ENCODE data around the gene SCN1A.
A peak's percentile ranks its signal among the peaks of the same experiment; 100 is the strongest.
"Not testable (repeated sequence)": the region's sequence is repeated elsewhere in the genome, so short reads cannot be mapped to it uniquely, and the experiment has no call there.

Gene SCN1A

DNA sequence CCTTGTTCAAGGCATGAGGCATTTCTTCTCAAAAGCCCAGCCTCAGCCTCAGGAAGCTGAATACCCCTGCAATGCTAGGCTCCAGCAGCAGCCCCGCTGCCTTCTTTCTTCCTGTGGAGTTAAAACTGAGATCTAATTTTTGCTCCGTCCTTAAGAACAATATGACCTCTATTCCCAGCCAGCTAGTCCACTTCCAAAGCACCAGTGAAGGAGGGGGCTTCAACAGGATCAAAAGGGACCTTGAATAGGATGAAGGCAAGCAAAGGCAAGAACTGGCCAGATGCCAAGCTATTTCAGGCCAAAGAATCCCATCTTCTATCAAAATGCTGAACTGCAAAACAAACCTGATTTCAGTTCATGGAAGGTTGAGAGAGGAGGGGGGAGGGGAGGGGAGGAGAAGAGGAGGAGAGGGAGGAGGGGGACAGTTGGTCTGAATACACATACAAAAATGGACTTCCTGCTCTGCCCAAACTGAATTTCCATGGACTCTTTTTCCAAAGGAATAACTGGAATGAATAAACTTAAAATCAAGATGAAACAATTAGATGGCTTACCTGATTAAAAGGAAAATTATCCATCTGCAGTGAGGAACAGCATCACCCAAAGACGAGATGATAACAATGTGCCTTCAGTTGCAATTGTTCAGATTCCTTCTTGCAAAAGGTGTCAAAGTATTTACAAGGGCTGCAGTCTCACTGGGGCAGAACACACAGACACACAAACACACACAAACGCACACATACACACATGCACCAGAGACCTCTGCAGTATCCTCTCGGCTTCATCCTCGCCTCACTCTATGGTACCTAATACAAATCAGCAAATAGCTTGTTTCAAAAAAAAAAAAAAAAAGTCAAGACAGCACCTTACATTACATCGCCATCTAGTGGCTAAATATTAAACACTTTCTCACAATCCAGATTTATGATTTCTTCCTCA is at the start of gene SCN1A:
Gene SCN1A, minus strand, starts transcription at position 804 of the 939 bp plus-strand sequence. CDS start 54,399 bp downstream, outside the sequence.
- DNase-seq (ENCODE audit: low spot score) = peak; percentile 57

DNA sequence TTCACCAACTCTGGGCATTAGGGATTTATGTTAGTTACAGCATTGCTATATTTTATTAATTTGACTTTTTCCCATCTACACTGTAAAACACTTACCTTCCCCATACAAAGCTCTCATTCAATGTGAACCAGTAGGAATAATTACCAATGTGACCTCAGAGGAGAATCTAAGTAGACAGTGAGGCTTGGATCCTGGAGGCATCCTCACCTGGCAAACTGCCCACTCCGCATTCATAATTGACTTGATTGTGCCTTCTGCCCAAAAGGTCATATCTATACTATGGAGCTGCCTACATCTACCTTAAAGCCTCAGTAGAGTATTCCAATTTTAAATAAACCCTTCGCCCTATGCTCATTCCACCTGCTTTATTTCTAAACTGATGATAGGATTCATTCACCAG is 45.4 kb upstream of the SCN1A start:
- DNase-seq (ENCODE audit: low spot score) = no peak

GRCh38 chr2:166171216-166171615 is 43.4 kb upstream of the SCN1A start:
- DNase-seq (ENCODE audit: low spot score) = no peak

DNA sequence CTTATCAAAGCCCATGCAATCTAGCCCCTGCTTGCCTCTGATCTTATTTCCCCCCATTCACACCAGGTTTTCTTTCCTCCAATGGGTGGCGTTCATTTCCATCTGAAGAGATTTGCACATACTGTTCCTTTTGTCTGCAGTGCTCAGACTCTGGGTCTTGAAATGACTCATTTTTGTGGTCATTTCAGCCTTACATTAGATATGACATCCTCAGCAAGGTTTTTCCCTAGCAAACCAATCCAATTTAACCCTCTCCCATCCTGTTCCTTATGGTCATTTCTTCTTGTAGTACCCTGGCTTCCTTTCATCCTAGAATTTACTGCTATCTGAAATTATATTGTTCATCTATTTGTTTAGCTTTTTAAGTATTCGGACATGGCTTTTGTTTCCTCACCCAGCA is 42.5 kb upstream of the SCN1A start:
- no peak for DNase-seq (ENCODE audit: low spot score)

GRCh38 chr2:166167449-166167848 is 39.6 kb upstream of the SCN1A start:
- no peak for DNase-seq (ENCODE audit: low spot score)

- DNase-seq (ENCODE audit: low spot score) = no peak
Observed at GRCh38 chr2:166163775-166164174, 36.0 kb upstream of the SCN1A start.

DNA sequence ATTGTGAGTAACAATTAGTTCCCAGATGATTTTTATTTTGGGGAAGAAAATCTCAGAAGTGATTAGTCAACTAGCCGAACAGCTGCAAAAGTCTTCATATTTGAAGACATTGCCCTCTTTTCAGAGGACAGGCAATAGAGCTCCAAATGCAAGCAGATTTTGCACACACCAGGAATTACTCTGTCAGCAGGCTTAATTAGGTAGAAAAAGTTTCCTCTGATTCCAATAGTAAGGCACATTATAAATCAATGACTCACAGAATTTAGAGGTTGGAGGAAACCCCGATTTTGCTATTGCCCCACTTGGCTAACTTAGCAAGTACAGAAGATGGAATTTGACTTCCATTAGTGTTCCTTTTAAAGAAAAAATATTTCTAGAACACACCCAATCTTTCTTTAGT is 30.7 kb upstream of the SCN1A start:
- no peak for DNase-seq (ENCODE audit: low spot score)

DNA sequence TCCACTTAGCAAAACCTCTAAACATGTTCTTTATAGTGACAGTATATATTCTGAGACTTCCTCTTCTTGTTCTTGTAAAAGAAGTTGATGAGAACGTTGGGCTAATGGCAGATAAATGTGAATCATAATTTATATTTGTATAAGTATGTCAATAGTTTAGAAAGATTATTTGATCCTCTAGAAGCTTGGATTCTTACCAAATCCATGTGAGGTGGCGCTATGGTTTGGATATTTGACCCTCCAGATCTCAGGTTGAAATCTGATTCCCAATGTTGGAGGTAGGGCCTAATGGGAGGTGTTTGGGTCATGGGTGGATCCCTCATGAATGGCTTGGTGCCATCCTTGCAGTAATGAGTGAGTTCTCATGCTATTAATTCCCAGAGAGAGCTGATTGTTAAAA is 29.8 kb upstream of the SCN1A start:
- DNase-seq (ENCODE audit: low spot score) = no peak

DNA sequence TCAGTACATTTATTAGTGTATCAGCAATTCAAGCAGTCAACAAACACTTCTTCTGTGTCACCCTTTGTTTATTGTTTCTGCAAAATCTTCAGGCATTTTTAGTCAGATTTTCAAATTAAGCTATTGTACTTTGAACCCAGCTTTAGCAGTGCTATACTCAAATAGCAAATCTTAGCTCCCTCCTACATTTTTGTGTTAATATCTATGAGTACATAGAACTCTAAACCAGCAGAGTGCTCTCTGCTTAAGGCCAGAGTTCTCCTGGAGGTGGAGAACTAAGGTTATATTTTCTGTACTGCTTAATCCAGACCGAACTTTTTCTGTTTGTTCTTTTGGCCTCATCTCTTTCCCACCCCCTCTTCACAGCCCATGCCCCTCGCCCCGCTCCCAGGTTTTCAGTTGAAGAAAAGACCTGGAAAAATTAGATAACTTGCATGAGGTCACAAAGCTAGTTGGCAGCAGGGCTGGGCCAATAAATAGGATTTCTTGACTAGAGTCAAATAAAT is 29.2 kb upstream of the SCN1A start:
- no peak for DNase-seq (ENCODE audit: low spot score)

- no peak for DNase-seq (ENCODE audit: low spot score)
Observed at GRCh38 chr2:166155589-166155988, 27.8 kb upstream of the SCN1A start.

- DNase-seq (ENCODE audit: low spot score) = no peak
Observed at GRCh38 chr2:166154685-166155338, 27.0 kb upstream of the SCN1A start.

GRCh38 chr2:166152064-166152463 is 24.2 kb upstream of the SCN1A start:
- DNase-seq (ENCODE audit: low spot score) = no peak

DNA sequence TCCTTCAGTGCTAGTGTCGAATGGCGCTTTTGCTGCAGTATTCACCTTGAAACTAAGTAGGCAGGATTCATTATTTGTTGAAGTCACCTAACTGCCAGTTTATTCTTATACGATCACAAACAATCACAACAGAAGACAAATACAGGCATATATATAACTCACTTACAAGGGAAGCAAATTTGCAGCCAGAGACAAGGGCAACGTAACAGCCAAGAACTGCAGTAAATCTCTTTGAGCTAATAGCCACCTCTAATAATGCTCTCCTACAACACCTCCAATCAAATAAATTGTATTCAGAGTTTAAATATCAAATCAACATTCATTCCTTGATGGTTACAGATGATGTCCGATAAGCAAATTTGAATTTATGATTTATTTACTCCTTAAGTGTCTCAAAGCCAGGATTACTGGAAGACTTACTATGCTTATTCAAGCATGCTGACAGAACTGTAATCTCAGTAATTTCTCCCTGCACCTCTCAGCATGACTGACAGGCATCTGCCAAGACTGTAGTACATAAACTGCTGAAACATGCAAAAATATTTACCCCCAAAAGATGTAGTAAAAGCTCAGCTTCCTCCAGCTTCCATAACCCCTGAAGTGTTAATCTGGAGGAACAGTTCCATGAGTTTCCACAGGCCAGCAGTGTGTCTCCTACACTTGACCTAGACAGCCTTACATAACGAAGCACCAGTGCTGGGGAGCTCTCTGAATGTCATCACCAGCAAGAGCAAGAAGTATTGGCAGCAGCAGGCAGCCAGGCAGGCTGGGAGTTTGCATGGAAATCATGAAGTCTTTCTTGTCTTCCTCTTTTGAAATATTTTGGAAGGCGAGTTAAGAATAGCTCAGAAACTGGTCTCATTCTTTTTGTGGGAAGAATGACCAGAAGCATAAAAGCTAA is 20.9 kb upstream of the SCN1A start:
- DNase-seq (ENCODE audit: low spot score) = no peak

- DNase-seq (ENCODE audit: low spot score) = no peak
Observed at GRCh38 chr2:166147883-166148282, 20.1 kb upstream of the SCN1A start.

DNA sequence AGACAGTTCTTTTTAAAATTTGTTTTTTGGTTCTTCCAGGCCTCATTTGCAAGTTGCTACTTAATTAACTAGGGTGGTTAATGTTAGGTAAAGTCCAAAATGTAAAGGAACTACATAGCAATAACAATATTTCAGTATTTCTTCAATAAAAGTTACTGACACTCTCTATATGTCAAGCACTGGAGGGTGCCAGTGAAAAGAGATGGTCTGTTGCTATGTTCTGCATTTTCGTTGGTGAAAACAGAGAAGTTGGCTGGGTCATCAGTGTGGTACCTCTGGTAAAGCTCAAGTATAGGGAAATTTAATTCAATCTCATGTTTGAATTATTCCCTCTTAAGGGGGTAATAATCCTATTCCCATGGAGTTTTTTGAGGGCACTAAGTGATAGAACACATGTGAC is 16.3 kb upstream of the SCN1A start:
- DNase-seq (ENCODE audit: low spot score) = no peak

- DNase-seq (ENCODE audit: low spot score) = no peak
Observed at GRCh38 chr2:166140932-166141331, 13.1 kb upstream of the SCN1A start.

DNA sequence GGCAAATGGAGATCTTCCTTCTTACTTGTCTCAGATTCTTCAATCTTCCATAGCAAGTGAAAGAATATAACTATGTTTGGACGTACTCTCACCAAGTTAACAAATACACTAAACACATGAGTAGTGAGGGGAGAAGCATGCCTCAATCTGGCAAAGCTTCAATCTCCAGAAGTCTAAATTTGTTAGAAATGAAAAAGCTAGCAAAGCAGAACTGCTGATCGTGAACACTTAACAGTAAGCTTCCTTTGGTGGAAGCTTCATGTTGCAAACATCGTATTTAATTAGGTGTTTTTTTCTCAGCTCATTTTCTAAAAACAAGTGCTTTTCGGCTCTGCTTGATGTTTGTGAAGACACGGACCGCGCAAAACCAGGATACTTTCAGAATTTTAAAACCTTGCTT is 12.7 kb upstream of the SCN1A start:
- no peak for DNase-seq (ENCODE audit: low spot score)

- DNase-seq (ENCODE audit: low spot score) = not testable (repeated sequence)
Observed at GRCh38 chr2:166139479-166139878, 11.7 kb upstream of the SCN1A start.

DNA sequence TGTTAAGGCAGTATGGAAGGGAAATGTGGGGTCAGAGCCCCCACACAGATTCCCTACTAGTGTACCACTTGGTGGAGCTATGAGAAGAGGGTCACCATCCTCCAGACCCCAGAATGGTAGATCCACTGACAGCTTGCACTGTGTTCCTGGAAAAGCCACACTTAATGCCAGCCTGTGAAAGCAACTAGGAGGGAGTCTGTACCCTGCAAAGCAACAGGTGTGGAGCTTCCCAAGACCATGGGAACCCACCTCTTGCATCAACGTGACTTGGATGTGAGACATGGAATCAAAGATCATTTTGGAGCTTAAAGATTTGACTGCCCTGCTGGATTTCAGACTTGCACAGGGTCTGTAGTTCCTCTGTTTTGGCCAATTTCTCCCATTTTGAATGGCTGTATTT is 10.8 kb upstream of the SCN1A start:
- no peak for DNase-seq (ENCODE audit: low spot score)

GRCh38 chr2:166138144-166138543 is 10.3 kb upstream of the SCN1A start:
- no peak for DNase-seq (ENCODE audit: low spot score)

DNA sequence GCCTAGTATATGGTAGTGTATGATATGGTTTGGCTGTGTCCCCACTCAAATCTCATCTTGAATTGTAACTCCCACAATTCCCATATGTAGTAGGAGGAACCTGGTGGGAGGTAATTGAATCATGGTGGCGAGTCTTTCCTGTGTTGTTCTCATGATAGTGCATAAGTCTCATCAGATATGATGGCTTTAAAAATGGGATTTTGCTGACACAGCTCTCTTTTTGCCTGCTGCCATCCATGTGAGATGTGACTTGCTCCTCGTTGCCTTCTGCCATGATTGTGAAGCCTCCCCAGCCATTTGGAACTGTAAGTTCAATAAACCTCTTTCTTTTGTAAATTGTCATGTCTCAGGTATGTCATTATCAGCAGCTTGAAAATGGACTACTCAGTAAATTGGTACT is 9.5 kb upstream of the SCN1A start:
- no peak for DNase-seq (ENCODE audit: low spot score)

DNA sequence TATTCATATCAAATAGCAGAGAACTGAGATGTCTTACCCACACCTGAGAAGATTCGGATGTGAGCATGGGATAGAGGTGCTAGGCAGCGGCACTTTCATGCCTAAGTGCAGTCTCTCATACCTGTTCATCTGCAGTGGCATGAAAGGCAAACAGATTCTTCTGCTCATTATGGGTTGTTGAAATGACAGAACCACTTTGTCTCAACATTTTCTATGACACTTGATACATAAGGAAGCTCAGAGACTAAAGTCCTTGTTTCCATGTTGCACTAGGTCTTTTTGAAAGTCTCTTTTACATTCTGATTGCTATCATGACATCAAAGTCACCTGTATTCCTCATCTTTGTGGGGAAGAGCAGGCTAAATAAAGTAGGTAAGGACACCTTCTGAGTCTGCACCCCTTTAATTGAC is 8.0 kb upstream of the SCN1A start:
- no peak for DNase-seq (ENCODE audit: low spot score)

Measured in LoVo (cell line).